GM11168 (cell line): ENCODE results near the gene PPP2R5C.
"Not testable (repeated sequence)": the region's sequence is repeated elsewhere in the genome, so short reads cannot be mapped to it uniquely, and the experiment has no call there.

Experiments used
- in situ Hi-C: fragments of 300-500 bp; cut with MboI; formaldehyde crosslinking; loops from one replicate; pipeline ENCODE4 v1.12.0; 2022; ENCODE audit warnings: low sequenced_read_pairs; ENCODE audit not compliant: unreplicated experiment

The PPP2R5C gene

GRCh38 chr14:101743701-101744100, 17.8 kb upstream of the PPP2R5C start:
- in situ Hi-C loops, result no loop called here

GRCh38 chr14:101744382-101744781, 17.1 kb upstream of the PPP2R5C start:
- in situ Hi-C loops, result not testable (repeated sequence)

GRCh38 chr14:101749756-101750155, 11.8 kb upstream of the PPP2R5C start:
- in situ Hi-C loops, result not testable (repeated sequence)

- in situ Hi-C loops, result no loop called here
Measured at GRCh38 chr14:101754893-101755292, 6.6 kb upstream of the PPP2R5C start.

- in situ Hi-C loops, result no loop called here
Measured at GRCh38 chr14:101755591-101756324, 5.8 kb upstream of the PPP2R5C start.

GRCh38 chr14:101757064-101757838, 4.3 kb upstream of the PPP2R5C start:
- in situ Hi-C loops, result no loop called here

GRCh38 chr14:101757839-101758211, 3.7 kb upstream of the PPP2R5C start:
- in situ Hi-C loops, result no loop called here

- in situ Hi-C loops, result no loop called here
Measured at GRCh38 chr14:101758913-101759593, 2.5 kb upstream of the PPP2R5C start.

GRCh38 chr14:101760138-101761011, 1.1 kb upstream of the PPP2R5C start:
- in situ Hi-C loops, result no loop called here

- in situ Hi-C loops, result no loop called here
Measured at GRCh38 chr14:101761881-101762529, 496 bp downstream of the PPP2R5C start.

- in situ Hi-C loops, result no loop called here
Measured at GRCh38 chr14:101762530-101763101, 1.1 kb downstream of the PPP2R5C start.

GRCh38 chr14:101763941-101764709, 2.6 kb downstream of the PPP2R5C start:
- in situ Hi-C loops, result no loop called here

GRCh38 chr14:101767618-101768362, 6.3 kb downstream of the PPP2R5C start:
- in situ Hi-C loops, result no loop called here

- in situ Hi-C loops, result loop anchor here (10.0 kb wide), 1 partner anchor 115 kb away; no protein-coding TSS in a partner anchor
Measured at GRCh38 chr14:101770183-101770582, 8.7 kb downstream of the PPP2R5C start.

- in situ Hi-C loops, result loop anchor here (10.0 kb wide), 1 partner anchor 112 kb away; no protein-coding TSS in a partner anchor
Measured at GRCh38 chr14:101772770-101773169, 11.3 kb downstream of the PPP2R5C start.

- in situ Hi-C loops, result loop anchor here (10.0 kb wide), 1 partner anchor 111 kb away; no protein-coding TSS in a partner anchor
Measured at GRCh38 chr14:101773378-101773777, 11.9 kb downstream of the PPP2R5C start.

- in situ Hi-C loops, result loop anchor here (10.0 kb wide), 1 partner anchor 111 kb away; no protein-coding TSS in a partner anchor
Measured at GRCh38 chr14:101774006-101774795, 12.7 kb downstream of the PPP2R5C start.
